ENCODE results near the gene CRTC1.

The CRTC1 gene

DNA sequence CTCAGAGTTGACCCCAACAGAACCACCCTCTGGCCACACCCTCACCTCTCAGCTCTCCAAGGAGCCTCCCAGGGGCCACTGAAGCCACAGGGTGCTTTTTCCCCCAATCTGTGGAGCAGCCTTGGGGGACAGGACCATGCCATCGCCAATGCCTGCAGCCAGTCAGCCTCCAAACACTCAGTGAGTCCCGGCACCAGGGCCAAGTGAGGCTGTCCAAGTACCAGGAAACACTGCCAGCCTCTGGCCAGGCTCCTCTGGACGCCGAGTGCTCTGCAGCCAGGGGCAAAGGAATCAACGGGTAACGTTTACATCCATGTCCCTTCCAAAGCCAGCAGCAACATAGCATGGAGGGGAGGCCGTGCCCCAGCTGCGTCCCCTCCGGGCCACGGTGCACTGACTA lies 117.2 kb downstream of the CRTC1 start:
- no peak overlapping the region for H3K4me3 ChIP-seq (ENCODE audit: control insufficient read depth, low read depth, low read length)
- TF ChIP-seq, protein P1, sequence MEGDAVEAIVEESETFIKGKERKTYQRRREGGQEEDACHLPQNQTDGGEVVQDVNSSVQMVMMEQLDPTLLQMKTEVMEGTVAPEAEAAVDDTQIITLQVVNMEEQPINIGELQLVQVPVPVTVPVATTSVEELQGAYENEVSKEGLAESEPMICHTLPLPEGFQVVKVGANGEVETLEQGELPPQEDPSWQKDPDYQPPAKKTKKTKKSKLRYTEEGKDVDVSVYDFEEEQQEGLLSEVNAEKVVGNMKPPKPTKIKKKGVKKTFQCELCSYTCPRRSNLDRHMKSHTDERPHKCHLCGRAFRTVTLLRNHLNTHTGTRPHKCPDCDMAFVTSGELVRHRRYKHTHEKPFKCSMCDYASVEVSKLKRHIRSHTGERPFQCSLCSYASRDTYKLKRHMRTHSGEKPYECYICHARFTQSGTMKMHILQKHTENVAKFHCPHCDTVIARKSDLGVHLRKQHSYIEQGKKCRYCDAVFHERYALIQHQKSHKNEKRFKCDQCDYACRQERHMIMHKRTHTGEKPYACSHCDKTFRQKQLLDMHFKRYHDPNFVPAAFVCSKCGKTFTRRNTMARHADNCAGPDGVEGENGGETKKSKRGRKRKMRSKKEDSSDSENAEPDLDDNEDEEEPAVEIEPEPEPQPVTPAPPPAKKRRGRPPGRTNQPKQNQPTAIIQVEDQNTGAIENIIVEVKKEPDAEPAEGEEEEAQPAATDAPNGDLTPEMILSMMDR (IDR thresholded peaks at IDR 0.05; ENCODE audit: control insufficient read depth, insufficient read depth, low read depth, low read length, missing control alignments), result no peak
- no peak for DNase-seq (ENCODE audit: low read depth)

DNA sequence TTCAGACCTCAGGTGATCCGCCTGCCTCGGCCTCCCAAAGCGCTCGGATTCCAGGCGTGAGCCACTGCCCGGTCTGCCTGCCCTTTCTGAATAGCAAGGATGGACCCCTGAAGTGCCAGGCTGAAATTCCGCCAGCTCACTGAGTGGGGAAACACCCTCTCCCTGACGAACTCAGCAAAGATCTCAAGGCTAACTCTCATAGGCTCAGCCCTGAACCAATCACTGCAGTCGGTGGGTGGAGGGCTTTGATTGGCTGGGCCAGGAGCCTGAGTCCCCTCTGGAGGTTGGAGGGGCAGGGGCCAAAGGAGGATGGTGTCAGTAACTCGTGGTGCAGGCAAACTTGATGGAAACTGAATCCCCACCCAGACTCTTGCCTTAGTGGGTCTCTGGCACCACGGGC lies 118.9 kb downstream of the CRTC1 start:
- TF ChIP-seq, protein P1 (IDR thresholded peaks at IDR 0.05; ENCODE audit: control insufficient read depth, insufficient read depth, low read depth, low read length, missing control alignments), result no peak
- DNase-seq (ENCODE audit: low read depth), result no peak
- H3K4me3 ChIP-seq (ENCODE audit: control insufficient read depth, low read depth, low read length), result no peak overlapping the region

DNA sequence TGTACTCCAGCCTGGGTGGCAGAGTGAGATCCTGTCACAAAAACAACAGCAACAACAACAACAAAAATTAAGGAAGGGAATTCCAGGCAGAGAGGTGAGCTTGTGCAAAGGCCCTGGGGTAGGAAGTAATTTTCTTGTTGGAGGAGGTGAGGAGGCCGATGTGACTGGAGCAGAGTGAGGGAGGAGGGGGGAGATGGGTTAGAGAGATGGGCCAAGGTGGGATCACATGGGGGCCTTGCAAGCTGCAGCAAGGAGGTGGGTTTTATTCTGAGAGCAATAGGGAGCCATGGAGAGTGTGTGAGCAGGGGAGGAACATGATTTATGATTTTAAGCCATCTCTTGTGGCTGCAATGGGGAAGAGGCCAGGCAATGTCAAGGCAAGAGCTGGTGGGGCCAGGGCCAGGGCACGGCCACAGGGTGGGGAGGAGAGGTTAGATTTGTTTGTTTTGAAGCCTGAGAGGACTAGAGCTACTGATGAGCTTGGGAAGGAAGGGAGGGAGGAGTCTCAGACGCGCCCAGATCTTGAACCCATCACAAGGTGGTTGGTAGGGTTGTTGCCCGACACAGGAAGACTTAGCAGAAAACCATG lies 120.2 kb downstream of the CRTC1 start:
- DNase-seq (ENCODE audit: low read depth), result no peak
- H3K4me3 ChIP-seq (ENCODE audit: control insufficient read depth, low read depth, low read length), result no peak overlapping the region
- TF ChIP-seq, protein P1 (IDR thresholded peaks at IDR 0.05; ENCODE audit: control insufficient read depth, insufficient read depth, low read depth, low read length, missing control alignments), result no peak

DNA sequence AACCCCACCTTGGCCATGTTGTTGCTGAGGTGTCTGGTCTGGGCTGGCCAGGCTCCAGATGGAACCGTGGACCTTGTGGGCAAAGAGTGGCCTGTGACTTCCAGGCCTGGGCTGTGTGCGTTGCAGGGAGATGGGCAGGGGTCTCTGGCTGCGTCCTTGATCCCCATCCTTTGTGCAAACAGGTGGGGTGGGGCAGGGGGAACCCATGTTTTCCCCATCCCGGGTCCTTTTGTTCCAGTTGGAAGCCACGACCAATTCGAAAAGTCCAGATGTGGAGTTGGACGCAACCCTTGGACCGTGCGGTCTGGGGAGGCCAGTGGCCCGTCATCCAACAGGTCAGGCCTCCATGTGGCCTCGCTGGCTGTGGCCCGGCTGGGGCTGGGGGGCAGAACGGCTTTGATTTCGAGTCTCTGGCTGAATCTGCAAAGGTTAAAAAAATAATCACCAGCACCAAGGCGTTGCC lies 120.7 kb downstream of the CRTC1 start:
- no peak overlapping the region for H3K4me3 ChIP-seq (ENCODE audit: control insufficient read depth, low read depth, low read length)
- TF ChIP-seq, protein P1 (IDR thresholded peaks at IDR 0.05; ENCODE audit: control insufficient read depth, insufficient read depth, low read depth, low read length, missing control alignments), result no peak
- no peak for DNase-seq (ENCODE audit: low read depth)

DNA sequence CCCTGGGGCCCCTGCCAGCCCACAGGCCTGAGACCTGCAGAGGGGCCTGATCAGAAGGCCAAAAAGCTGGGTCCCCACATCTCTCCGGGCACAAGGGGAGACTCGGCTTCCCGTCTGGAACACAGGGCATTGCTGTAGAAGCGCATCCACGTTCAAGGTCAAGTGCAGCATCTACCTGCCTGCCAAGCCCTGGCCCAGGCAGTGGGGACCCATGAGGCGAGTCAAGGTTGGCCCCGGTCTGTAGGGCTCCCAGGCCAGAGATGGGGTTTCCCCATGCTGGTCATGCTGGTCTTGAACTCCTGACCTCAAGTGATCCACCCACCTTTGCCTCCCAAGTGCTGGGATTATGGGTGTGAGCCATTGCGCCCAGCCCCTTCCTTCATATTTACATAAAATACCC lies 121.2 kb downstream of the CRTC1 start:
- H3K4me3 ChIP-seq (ENCODE audit: control insufficient read depth, low read depth, low read length), result no peak overlapping the region
- TF ChIP-seq, protein P1 (IDR thresholded peaks at IDR 0.05; ENCODE audit: control insufficient read depth, insufficient read depth, low read depth, low read length, missing control alignments), result no peak
- DNase-seq (ENCODE audit: low read depth), result no peak

DNA sequence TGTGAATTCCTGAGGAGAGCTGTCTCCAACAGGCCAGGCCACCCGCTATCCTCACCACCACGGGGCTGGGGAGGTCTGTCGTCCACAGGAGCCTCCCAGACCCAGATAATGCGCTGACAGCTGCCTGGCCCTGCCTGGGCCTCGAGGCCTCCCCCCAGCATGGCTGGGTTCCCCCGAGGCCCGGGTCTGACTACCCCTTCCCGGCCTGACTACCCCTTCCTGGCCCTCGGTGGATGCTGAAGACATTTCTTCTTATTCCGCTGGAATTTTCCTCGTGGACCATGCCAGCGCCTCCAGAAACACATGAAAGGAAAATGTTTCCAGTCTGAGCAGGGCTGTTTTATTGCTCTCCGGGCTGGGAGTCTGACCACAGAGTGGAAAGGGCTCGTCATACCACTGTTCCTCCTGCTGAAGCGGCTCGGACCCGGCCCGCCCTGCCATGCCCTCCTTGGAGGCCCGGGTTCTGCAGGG lies 124.4 kb downstream of the CRTC1 start:
- DNase-seq (ENCODE audit: low read depth), result peak; percentile 60
- TF ChIP-seq, protein P1 (IDR thresholded peaks at IDR 0.05; ENCODE audit: control insufficient read depth, insufficient read depth, low read depth, low read length, missing control alignments), result no peak
- no peak overlapping the region for H3K4me3 ChIP-seq (ENCODE audit: control insufficient read depth, low read depth, low read length)
